Ovary (tissue), 3 donors: ENCODE results near the gene STXBP4.

Experiments used
- CTCF ChIP-seq, 3 donors: fragments of 450-650 bp in 2 of 3; fragments of 200-600 bp in 1 of 3; IDR thresholded peaks; one replicate each; pipeline versions ENCODE4 v1.5.1 to v1.8.0; 2016 to 2022; ENCODE audit warnings: antibody characterized with exemption in 3 of 3, mild to moderate bottlenecking in 1 of 3
- POLR2A ChIP-seq: fragments of 450-650 bp; IDR thresholded peaks from one replicate; pipeline ENCODE4 v1.6.1; 2017; ENCODE audit warnings: antibody characterized with exemption, mild to moderate bottlenecking, moderate library complexity
- donor health status: DM: no; HTN: no; CAD: no.

- no peak for TF ChIP-seq POLR2A
- TF ChIP-seq CTCF (IDR thresholded peaks at IDR 0.05): no peak
Measured at GRCh38 chr17:54985476-54985875, 16.9 kb downstream of the STXBP4 start.
